Stimulated activated CD4-positive, alpha-beta T cell treated with anti-CD3 and anti-CD28 coated beads, Interleukin-1b, Interleukin-23, amount 100 ng/mL, for 1 hour (primary cell): ENCODE measurements around the gene SRBD1.

ENCODE experiments used
- DNase-seq, 2 donors: peaks; one replicate each; pipeline ENCODE4 v3.0.0-alpha.2; 2020; ENCODE audit warnings: low read depth in 2 of 2

The SRBD1 gene

GRCh38 chr2:45631955-45632354 lies 20.9 kb upstream of the SRBD1 start:
- no peak for DNase-seq

DNA sequence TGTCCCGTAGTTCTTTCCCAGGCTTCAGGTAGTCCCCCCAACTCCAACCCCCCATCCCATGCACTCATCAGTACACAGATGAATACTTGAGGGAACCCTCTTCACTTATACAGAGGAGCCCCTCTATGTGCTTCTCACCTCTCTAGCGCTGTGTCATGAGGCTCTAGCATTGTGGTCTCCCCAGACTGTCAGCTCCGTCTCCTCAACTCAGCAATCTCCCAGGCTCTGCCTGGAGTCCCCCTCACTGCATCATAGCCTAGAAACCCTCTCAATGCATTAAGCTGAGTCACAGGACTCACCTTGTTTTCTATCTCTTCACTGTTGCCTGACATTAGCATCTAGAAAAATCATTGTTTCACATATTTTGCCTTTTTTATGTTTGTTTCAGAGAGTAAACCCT lies 20.3 kb upstream of the SRBD1 start:
- no peak for DNase-seq

DNA sequence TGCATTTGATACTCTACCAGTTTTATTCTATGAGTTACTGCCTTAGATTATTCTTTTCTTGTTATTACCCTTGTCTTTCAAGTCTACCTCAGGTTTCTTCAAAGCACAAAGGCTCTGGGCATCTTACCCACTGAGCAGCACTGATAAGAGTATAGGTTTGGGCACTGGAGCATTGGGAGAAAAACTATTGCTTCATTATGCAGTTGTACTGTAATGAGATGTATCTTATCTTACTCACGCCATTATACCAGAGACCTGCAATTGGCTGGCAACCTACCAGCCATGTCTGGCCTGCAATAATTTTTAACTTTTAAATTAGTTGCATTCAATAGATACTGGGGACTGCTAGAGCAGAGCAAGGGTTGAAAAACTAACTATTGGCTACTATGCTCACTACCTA lies 18.9 kb upstream of the SRBD1 start:
- no peak for DNase-seq

DNA sequence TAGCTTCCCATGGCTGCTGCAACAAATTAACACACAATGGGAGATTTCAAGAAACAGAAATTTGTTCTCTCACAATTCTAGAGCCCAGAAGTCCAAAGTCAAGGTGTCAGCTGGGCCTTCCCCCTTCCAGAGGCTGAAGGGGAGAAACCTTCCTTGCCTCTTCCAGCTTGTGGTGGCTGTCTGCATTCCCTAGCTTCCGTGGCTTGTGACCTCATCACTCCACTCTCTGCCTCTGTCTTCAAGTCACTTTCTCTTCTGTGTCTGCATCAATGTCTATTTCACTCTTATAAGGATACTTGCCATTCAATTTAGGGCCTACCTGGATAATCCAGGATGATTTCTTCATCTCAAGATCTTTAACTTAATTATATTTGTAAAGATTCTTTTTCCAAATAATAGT lies 16.8 kb upstream of the SRBD1 start:
- no peak for DNase-seq

GRCh38 chr2:45626387-45627221 lies 15.5 kb upstream of the SRBD1 start:
- DNase-seq: no peak

GRCh38 chr2:45625824-45626223 lies 14.8 kb upstream of the SRBD1 start:
- DNase-seq: no peak

- DNase-seq: no peak
These were observed 12.0 kb upstream of the SRBD1 start for GRCh38 chr2:45623098-45623497.

- DNase-seq: no peak
These were observed 11.4 kb upstream of the SRBD1 start for GRCh38 chr2:45622336-45623075.

- DNase-seq: no peak
These were observed 6.4 kb upstream of the SRBD1 start for GRCh38 chr2:45617496-45617895.

DNA sequence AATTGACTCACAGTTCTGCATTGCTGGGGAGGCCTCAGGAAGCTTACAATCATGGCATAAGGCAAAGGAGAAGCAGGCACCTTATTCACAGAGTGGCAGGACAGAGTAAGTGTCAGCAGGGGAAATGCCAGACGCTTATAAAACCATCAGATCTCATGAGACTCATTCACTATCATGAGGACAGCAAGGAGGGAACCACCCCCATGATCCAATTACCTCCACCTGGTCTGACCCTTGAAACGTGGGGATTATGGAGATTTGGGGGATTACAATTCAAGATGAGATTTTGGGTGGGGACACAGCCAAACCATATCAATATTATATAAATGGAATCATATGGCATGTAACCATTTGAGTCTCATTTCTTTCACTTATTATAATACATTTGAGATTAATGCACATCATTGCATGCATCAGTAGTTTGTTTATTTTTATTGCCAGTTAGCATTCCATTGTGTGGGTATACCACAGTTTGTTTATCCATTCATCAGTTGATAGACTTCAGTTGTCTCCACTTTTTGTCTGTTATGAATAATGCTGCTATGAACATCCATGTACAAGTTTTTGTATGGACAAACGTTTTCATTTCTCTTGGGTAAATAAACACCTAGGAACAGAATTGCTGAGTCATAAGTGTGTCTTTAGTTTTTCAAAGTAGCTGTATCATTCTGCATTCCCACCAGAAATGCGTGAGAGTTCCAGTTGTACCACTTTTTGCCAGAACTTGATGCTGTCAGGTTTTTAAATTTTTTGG lies 5.8 kb upstream of the SRBD1 start:
- DNase-seq: no peak

GRCh38 chr2:45614871-45615415 lies 3.9 kb upstream of the SRBD1 start:
- DNase-seq: no peak

DNA sequence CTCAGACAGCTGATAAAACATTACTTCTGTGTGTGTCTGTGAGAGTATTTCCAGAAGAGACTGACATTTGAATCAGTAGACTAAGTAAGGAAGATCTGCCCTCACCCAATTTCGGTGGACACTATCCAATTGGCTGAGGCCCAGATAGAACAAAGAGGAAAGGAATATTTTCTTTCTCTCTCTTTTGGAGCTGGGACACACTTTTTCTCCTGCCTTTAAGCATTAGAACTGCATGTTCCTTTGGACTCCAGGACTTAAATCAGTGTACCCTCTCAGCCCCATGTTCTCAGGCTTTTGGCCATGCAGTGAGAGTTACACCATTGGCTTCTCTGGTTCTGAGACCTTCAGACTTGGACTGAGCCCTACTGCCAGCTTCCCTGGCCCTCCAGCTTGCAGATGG lies 3.3 kb upstream of the SRBD1 start:
- no peak for DNase-seq

DNA sequence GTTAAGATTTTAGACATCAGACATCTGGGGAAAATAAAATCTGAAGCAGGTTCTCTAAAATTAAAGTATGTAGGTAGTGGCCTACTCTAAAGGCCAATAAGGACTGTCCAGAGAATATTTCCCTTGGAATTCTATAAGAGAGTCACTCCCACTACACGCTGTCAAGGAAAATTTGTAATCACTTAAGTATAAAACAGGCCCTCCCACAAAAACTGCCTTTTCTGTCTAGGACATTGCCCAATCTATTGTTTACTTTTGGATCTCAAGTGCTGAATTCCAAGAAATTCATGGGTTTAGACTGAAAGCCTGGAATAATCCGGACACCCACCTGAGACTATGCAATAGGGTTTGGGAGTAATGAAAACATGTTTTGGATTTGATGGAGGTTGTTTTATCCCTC lies 1.7 kb upstream of the SRBD1 start:
- DNase-seq: no peak

GRCh38 chr2:45612285-45612684 lies 1.2 kb upstream of the SRBD1 start:
- no peak for DNase-seq

- peak in 1 of 2 donors; percentile 2 for DNase-seq
These were observed 617 bp downstream of the SRBD1 start for GRCh38 chr2:45610281-45611019.

DNA sequence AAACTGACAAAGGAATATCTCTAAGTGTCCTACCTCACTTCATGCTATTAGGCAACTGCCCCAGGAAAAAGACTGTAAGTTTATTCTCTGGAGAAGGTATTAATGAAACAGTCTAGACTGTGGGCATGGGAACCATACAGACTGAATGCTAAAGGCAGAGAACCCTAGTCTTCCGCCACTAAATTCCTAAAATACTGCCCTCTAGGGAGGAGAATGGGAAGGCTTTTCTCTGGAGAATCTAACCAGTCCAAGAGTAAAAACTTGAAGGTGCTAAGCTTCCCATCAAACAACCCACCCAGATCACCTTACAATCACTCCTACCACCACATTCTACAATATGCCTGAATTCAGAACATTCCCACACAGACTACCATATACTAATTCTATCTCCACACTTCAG lies 3.4 kb downstream of the SRBD1 start:
- DNase-seq: no peak

GRCh38 chr2:45606796-45607195 lies 4.3 kb downstream of the SRBD1 start:
- DNase-seq: no peak

DNA sequence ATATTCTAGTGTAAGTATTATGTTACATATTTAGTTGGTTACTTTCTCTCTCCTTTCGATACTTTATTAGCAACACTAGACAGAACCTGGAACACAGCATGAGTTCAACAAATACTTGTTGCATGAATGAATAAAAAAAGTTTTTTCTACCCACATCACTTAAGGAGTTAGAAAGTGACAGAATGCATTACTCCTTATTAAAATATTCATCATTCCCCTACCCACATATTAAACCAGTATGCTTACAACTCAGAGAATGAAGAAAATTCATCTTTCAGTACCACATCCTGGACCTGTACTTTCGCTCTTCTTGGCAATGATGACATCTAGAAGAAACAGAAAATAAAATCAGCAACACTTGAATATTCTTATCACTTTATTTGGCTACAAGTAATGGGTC lies 6.0 kb downstream of the SRBD1 start:
- no peak for DNase-seq

GRCh38 chr2:45602624-45603023 lies 8.4 kb downstream of the SRBD1 start:
- DNase-seq: no peak

- DNase-seq: no peak
These were observed 12.5 kb downstream of the SRBD1 start for GRCh38 chr2:45598545-45598944.

- no peak for DNase-seq
These were observed 14.3 kb downstream of the SRBD1 start for GRCh38 chr2:45596761-45597160.
